Neural cell (in vitro differentiated cells): ENCODE data around the gene C1QC.

Experiments
- EP300 ChIP-seq: fragments of 450-650 bp; conservative IDR thresholded peaks from 2 replicates; pipeline ENCODE4 v1.6.1; 2014; ENCODE audit warnings: antibody characterized with exemption, mild to moderate bottlenecking, moderate library complexity; ENCODE audit not compliant: poor library complexity, severe bottlenecking
- EZH2 ChIP-seq: fragments of 200-600, 300-800 bp; shearing (Covaris generic), sonication (generic); IDR thresholded peaks from 2 replicates; pipeline ENCODE4 v1.6.1; 2014; ENCODE audit warnings: antibody characterized with exemption, low read length, borderline replicate concordance, mild to moderate bottlenecking; ENCODE audit not compliant: insufficient read depth, poor library complexity, severe bottlenecking
- MXI1 ChIP-seq: fragments of 450-650 bp; conservative IDR thresholded peaks from 2 replicates; pipeline ENCODE4 v1.6.1; 2014; ENCODE audit warnings: antibody characterized with exemption, mild to moderate bottlenecking; ENCODE audit not compliant: poor library complexity, severe bottlenecking
- SMC3 ChIP-seq: fragments of 450-650 bp; conservative IDR thresholded peaks from 2 replicates; pipeline ENCODE4 v1.6.1; 2014; ENCODE audit warnings: antibody characterized with exemption, mild to moderate bottlenecking, moderate library complexity; ENCODE audit not compliant: poor library complexity
- TF ChIP-seq, protein P1 (sequence below): fragments of 450-650 bp; IDR thresholded peaks from 2 replicates; pipeline ENCODE4 v1.5.1; 2014; ENCODE audit warnings: antibody characterized with exemption, mild to moderate bottlenecking, moderate library complexity; ENCODE audit not compliant: poor library complexity, severe bottlenecking

DNA sequence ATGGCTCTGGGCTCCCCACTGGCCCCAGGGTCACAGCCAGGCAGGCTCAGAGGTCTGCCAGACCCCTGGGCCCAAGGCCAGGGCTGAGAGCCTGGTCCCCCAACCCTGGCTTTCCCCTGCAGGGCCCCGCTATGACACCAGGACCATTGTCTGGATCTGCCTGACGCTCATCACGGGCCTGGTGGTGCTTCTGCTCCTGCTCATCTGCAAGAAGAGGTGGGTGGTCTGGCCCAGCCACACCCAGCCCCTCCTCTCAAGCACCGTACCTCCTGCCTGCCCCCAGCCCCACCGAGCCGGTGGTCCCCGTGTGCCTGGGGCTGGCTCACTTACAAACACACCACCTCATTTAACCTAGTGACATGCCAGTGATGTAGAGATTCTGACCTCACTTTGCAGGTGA lies 48.3 kb upstream of the C1QC start:
- TF ChIP-seq EP300 (no peak), EZH2 (no peak), MXI1 (no peak), SMC3 (no peak)
- TF ChIP-seq, protein P1, sequence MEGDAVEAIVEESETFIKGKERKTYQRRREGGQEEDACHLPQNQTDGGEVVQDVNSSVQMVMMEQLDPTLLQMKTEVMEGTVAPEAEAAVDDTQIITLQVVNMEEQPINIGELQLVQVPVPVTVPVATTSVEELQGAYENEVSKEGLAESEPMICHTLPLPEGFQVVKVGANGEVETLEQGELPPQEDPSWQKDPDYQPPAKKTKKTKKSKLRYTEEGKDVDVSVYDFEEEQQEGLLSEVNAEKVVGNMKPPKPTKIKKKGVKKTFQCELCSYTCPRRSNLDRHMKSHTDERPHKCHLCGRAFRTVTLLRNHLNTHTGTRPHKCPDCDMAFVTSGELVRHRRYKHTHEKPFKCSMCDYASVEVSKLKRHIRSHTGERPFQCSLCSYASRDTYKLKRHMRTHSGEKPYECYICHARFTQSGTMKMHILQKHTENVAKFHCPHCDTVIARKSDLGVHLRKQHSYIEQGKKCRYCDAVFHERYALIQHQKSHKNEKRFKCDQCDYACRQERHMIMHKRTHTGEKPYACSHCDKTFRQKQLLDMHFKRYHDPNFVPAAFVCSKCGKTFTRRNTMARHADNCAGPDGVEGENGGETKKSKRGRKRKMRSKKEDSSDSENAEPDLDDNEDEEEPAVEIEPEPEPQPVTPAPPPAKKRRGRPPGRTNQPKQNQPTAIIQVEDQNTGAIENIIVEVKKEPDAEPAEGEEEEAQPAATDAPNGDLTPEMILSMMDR: no peak
